Activated CD4-positive, alpha-beta T cell treated with anti-CD3 and anti-CD28 coated beads, Interleukin-2, amount 50 U/mL, for 24 hours (primary cell): ENCODE measurements around the gene MACF1.

Source experiments
- DNase-seq, 2 donors: peaks; one replicate each; pipeline ENCODE4 v3.0.0-alpha.2; 2020; ENCODE audit warnings: low read depth in 1 of 2, low spot score in 1 of 2

Gene MACF1

DNA sequence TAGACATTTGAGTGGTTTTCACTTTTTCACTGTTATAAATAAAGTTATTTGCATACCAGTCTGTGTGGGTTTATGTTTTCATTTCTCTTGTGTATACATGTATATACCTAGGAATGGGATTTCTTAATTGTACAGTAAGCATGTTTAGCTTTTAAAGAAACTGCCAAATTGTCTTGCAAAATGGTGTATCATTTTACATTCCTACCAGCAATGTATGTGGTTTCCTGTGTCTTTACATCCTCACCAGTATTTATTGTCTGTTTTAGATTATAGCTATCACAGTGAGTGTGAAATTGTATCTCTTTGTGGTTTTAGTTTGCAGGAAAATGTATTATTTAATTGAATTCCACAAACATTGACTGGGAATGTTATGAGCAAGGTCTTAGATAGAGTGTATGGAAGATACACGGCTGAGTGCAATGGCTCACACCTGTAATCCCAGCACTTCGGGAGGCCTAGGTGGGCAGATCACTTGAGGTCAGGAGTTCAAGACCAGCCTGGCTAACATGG, 57.3 kb downstream of the MACF1 start:
- DNase-seq: no peak

DNA sequence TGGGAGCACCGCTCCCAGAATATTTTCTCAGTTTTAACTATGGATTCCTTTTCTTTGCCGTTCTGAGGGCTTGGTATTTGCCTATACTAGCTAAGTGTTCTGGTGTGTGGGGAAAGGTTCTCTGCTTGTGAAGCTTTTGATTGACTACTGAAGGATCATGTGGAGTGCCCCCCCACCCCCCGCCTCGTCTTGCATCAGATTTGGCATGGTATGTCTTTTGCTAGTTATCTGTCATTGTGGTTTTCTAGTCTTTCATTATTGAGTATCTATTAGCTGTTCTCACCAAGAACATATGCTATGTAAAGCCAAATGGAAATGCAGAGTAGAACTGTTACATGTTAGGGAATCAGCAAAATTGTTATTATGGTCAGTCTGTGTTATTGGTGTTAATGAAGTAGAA, 58.3 kb downstream of the MACF1 start:
- no peak for DNase-seq

DNA sequence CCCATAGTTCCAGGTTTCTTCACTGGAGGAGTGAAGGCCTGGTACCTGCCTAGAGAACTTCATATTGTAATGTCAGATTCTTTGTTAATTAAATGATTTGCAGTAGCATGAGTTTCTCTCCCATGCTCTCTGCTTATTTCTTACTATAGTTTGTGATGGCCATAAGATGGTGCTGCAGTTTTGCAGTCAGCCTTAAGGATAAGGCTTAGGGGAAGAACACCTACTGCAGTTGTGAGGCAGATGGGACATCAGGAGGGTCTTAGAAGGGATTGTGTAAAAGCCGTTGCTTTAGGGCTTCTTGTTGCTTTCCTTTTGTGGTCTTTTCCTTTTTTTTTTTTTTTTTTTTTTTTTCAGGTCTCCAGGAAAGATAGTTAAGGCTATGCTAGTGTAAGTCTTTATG, 61.8 kb downstream of the MACF1 start:
- no peak for DNase-seq

DNA sequence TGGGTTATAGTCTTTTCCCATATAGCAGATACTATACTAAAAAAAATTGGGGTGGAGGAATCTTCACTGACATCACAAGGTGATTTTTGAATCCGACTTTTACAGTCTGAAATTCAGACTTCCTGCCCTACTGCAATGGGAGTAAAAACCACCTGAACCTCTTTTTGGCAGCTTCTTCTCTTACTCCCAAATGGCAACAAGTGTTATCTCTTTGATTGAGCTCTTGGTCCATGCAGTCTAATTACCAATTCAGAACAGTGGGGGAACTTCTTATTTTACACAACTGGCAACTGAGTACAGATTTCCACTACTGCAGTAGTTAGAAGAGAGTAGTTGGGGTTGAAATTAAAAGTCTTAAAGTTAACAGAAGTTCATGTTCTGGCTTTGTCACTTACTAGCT, 62.3 kb downstream of the MACF1 start:
- DNase-seq: no peak

DNA sequence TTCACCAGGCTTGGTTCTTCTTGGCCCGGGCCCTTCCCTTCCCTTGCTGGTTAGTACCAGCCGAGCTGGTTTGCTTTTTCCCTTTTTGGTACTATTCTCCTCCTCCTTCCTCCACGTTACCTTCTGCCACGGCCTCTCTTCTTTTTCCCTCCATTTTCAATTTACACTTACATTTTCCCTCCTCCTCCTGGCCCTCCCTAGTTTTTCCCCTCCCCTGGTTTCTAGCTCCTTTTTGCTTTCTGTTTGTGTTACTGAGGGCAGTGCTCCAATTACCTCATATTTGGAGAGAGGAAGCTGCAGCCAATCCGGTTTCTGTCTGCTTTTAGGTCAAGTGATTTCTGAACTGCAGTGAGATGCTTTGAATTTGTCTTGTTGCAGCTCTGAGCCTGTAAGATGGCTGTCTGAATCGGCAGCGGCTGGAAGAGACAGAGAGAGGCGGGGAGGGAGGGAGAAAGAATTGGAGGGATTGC, 63.7 kb downstream of the MACF1 start:
- DNase-seq: no peak

DNA sequence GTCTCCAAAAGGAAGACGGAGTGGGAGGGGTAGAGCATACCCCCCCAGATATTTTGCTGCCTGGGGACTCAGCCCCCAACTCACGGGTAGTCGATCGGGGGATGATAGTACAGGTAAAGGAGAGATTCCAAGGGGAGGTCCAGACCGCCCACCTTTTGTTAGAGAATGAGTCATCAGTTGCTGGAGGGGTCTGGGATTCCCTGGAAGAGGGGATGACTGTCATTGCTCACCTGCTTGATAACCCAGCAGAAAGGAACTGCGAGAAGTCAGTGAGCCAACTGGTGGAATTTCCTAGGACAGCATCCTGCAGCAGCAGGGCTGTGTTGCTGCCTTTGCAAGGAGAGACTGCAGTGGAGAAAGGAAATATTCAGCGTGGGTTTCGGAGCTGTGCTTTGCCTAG, 64.4 kb downstream of the MACF1 start:
- no peak for DNase-seq

DNA sequence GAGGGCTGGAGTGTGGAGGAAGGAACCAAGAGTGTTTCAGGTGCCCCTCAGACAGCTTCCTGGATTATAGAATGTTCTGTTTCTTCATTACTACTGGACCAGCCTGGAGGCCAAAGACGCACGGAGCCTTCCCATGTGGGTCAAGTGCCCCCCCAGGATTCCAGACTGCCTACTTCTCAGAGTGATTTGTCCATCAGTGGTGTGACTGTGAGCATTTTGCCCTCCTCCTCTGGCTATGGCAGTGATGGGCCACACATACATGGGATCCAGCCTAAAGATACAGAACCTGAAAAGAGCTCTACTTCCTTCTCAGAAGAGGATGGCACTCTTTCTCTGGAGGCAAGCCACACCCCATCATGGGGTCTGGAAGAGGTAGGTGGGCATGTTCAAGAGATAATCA, 64.9 kb downstream of the MACF1 start:
- no peak for DNase-seq

DNA sequence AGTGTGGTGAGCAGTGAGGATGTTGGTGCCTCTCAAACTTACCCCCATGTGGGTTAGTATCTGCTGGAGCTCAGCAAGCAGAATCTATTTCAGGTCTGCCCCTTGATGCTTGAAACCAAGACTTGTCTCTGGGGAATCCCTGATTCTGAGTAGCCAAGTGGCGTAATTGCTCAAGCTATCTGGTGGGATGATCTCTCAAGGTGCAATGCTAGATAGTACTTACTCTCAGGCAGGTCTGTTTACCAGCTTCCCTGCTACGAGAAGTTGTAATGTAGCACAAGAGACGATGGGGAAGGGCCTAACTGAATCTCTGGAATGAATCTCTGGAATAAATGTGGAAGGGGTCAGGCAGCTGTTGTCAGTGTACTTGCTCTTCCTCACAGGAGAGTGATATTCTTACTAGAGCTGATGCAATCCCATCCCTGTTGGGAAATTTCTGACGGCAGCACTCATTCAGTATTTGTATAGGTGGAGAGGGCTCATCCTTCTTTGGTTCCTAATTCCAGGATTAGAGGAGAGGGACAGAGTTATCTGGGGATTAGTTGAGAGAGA, 65.4 kb downstream of the MACF1 start:
- no peak for DNase-seq

DNA sequence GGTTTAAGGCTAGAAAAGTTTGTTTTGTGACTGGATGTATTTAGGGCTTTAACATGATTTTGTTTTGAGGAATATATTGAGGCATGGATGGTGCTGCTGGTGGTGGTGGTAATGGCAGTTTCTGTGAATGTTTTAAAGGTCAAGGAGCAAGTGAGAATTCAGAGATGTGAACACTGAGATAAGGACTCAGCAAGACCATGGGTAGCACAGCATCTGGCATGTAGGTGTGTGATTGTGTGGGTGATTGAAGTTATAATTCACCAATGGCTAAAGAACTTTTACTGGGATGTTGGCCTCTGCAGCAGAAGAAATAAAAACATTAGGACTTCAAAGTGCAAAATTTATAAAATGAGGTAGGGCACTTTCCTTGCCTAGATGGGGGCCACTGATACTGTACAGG, 65.9 kb downstream of the MACF1 start:
- DNase-seq: no peak

DNA sequence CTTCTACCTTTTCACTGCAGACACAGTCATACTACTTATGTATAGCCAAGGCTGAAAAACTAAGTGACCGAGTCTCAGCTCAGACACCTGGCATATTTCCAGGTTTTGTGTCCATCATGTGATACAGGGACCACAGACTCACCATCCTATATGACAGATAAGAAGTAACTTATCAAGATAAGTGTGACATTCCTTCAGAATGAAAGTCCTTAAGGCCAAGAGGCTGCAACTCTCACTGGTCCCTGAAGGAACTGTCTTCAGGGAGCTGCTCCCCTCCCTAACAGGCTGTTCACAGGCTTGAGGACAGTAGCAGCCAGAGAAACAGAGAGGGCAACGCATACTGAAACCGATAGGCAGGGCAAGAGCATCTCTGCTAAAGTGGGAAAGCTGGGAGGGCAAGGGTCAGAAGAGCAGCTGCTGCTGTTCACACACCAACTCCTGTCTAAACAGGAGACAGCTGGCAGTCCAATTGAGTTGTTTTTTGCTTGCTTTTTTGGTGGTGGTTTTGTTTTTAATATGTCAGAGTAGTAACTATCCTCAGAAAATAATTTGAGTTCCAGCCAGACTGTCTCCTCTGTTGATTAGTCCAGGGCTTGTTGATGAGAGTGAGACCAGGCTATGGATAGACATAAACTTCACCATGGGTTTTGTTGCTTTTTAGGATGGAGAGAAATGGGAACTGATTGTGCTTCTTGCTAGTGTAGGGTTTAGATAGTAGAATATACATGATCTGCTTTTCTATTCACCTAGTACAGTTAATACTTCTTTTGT, 67.7 kb downstream of the MACF1 start:
- no peak for DNase-seq

DNA sequence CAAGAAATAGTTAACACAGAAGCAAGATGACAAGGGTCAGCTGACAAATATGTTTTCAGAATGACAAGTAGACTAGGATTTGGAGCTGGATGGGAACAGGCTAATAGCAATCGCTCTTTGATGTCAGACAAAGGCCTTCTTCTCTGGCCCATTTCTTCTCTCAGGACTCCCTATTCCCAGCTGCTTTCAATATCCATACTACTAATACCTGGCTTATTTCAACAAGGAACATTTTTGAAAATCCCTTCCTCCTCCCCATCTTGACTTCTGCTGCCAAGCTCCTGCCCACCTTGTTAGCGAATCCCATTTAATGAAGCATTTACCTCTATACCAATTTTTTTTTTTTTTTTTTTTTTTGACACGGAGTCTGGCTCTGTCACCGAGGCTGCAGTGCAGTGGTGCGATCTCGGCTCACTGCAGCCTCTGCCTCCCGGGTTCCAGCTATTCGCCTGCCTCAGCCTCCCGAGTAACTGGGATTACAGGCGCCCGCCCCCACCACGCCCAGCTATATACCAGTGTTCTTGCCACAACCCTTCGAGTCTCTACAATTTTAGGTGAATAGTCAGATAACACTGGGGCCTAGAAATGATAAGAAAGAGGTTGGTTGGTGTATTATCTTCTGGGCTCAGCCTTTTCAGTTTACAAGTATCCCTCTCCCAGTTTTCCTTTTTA, 68.4 kb downstream of the MACF1 start:
- DNase-seq: no peak

DNA sequence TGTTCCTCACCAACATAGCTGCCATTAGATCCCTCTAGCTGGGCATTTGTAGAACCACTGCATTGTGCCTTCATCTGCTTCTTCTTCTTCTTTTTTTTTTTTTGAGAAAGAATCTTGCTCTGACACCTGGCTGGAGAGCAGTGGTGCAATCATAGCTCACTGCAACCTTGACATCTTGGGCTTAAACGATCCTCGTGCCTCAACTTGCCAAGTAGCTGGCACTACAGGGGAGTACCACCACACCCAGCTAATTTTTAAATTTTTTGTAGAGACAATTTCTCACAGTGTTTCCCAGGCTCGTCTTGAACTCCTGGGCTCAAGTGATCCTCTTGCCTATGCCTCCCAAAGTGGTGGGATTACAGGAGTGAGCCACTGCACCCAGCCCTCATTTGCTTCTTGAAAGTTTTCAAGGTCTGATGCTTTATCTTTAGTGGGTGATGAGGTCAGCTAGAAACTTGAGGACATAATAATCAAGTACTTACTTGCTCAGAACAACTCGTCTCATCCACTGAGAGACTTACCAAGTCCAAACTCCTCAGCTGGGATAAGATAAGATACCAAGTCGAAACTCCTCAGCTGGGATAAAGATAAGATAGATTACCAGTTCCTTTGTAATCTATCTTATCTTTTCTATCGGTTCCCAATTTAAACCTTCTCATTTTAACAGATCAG, 71.5 kb downstream of the MACF1 start:
- no peak for DNase-seq

DNA sequence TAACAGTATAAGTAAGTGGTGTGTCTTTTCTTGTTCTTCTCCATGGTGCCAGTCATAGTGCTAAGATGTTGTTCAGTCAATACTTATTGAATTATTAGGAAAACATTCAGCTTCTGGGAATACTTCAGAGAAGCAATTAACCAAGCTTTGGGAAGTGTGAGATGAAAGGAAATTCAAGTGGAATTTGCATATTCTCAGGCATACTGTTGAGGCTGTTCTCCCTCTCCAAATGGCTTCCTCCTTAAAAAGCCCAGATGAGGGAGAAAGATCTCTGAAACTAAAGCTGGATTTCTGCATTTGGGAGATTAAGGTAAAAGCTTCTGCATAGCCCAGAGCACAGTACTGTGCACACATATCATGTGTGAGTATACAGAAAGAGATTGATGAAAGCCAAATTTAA, 73.4 kb downstream of the MACF1 start:
- no peak for DNase-seq

DNA sequence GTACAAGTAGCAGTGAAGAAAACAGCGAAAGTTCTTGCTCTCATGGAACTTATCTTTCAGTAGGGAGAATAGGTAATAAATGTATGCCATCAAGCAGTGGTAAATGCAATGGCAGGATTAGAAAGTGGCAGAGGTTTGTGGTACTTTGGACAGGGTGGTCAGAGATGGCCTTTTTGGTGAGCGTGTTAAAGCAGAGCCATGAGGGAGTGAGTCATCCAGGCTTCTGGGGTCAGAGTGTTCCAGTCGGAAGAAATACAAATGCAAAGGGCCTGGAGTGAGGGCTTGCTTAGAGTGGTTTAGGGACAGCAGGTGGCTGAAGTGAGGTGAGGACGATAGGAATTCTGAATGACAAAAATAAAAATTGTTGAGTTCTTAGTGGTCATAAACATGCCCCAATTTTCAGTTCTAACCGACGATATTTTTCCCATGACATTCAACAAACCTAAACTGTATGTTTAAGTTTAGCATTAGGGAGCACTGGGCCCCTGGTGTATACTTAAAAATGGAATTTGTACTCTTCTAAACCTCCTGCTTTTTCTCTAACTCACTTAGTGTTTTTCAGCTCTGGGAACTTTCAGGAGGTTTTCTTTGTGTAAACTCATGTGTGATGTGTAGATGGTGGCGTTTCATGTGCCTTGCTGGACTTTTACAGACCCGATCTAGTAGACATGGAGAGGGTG, 78.2 kb downstream of the MACF1 start:
- DNase-seq: no peak

DNA sequence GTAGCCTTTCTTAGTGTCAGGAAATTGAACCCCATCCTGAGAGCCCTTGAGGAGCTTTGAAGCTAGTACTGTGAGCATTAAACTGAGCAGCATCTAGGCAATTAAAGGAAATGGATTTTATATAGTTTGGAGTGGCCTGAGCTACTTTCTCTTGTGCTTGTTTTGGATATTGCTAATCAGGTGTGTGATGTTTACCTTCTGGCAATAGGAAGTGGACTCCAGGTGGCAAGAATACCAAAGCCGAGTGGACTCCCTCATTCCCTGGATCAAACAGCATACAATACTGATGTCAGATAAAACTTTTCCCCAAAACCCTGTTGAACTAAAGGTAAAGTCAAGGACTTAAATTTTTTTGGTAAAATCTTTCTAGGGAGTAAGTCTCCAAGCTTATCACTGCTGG, 79.4 kb downstream of the MACF1 start:
- DNase-seq: no peak

DNA sequence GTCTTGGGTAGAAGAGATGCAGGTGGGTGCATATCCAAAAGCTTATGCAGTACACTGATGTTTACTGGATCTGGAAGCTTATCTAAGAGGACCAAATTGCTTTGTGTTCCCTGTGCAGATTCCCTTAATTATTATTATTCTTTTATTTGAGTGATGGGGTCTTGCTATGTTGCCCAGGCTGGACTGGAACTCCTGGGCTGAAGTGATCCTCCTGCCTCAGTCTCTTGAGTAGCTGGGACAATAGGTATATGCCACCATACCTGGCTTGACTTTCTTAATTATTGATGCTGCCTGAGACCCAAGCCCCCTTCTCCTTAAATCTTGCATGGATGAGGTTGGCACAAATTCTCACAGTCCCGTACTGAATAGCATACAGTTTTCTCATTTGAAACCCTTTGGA, 83.0 kb downstream of the MACF1 start:
- no peak for DNase-seq

DNA sequence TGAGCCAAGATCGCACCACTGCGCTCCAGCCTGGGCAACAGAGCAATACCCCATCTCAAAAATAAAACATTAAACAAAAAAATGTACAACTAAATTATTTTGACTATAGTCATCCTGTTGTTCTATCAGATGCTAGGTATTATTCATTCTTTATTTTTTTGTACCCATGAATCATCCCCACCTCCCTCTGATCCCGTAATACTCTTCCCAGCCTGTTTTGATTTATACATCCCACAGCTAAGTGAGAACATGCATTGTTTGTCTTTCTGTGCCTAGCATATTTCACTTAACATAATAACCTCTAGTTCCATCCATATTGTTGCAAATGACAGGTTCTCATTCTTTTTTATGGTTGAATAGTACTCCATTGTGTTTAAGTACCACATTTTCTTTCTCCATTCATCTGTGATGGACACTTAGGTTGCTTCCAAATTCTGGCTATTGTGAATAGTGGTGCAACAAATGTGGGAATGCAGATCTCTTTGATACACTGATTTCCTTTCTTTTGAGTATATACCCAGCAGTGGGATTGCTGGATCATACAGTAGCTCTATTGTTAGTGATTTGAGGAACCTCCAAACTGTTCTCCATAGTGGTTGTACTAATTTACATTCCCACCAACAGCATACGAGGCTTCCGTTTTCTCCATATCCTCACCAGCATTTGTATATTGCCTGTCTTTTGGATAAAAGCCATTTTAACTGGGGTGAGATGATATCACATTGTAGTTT, 84.4 kb downstream of the MACF1 start:
- no peak for DNase-seq

DNA sequence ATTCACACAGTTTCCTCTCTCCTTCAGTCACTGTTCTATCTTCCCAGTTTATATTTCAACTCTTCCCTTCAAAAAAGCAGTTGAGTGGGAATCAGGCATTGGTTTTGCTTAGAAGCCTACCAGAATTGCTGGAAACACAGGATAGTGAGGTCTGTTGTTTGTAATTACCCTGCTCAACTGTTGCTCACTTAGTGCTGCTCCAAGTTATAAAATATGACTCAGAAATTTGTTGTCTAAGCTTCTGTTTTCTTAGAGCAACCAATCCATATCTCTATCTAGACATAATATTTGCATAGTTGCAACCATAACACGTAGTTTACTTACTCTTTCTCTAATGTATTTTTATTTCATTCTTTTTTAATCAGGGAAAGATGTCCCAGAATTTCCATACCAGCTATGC, 87.9 kb downstream of the MACF1 start:
- DNase-seq: no peak

DNA sequence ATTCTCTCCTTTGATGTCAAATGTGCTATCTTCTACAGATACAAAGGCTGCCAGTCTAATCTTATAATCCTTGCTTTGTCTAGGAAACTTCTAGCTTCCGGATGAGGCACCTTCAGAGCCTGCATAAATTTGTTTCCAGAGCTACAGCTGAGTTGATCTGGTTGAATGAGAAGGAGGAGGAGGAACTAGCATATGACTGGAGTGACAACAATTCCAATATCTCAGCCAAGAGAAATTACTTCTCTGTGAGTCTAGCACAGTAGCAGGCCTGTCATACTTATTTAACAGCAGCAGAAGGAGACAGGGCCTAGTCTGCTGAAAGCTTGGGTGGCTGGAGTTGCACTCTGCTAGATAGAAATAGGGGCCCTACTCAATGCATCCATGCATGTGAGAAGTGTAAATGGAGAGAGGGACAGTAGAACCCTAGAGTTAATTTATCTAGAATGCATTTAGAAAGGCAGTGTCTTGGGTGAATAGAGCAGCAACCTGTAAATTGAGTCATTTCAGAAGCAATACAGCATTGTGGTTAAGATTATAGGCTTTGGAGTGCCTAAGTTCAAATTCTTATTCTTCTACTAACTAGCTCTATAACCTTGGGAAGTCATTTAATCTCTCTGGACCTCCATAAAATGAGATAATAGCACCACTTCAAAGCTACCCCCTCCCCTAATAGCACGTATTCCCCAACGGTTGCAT, 89.0 kb downstream of the MACF1 start:
- DNase-seq: no peak

DNA sequence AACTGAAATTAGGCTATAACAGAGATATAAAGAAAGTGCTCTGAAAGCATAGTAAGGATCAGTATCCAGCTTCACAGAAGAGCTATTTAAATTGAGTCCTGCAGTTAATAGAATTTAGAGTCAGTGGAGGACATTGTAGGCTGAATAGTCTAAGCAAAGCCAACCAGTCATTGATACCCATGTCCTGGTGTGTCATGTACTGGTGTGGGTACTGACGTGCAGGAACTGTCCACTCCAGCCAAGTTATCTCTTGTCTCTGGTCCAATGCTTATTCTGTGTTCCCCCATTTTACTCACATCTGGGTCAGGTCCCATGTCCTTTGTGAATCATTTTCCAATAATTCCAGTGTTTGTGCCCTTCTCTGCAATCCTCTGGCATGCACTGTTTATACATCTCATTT, 90.0 kb downstream of the MACF1 start:
- DNase-seq: no peak
